Hematopoietic multipotent progenitor cell treated with erythropoietin and hydrocortisone succinate and interleukin-3 and kit ligand, for 15 days (in vitro differentiated cells): Measurements from ENCODE around the gene ARHGEF3.

Source experiments
- DNase-seq: peaks from one replicate; pipeline ENCODE4 v3.0.0-alpha.2; 2015; ENCODE audit warnings: low spot score

ARHGEF3 gene

GRCh38 chr3:56801662-56802377 lies at the start of gene ARHGEF3:
TSS of gene ARHGEF3 (minus strand) at chr3:56801949. CDS start at chr3:56801798, 151 bp downstream.
- peak; percentile 61 for DNase-seq

GRCh38 chr3:56849698-56850097 lies 47.9 kb upstream of the ARHGEF3 start:
- no peak for DNase-seq

GRCh38 chr3:56845505-56845904 lies 43.8 kb upstream of the ARHGEF3 start:
- DNase-seq: no peak

GRCh38 chr3:56844536-56844935 lies 42.8 kb upstream of the ARHGEF3 start:
- no peak for DNase-seq

- no peak for DNase-seq
Measured at GRCh38 chr3:56839784-56840715, 38.3 kb upstream of the ARHGEF3 start.

GRCh38 chr3:56838448-56838847 lies 36.7 kb upstream of the ARHGEF3 start:
- no peak for DNase-seq

- DNase-seq: no peak
Measured at GRCh38 chr3:56837196-56837955, 35.6 kb upstream of the ARHGEF3 start.

- DNase-seq: no peak
Measured at GRCh38 chr3:56836276-56837163, 34.8 kb upstream of the ARHGEF3 start.

- no peak for DNase-seq
Measured at GRCh38 chr3:56835650-56836227, 34.0 kb upstream of the ARHGEF3 start.

- DNase-seq: no peak
Measured at GRCh38 chr3:56833536-56833935, 31.8 kb upstream of the ARHGEF3 start.

GRCh38 chr3:56833022-56833421 lies 31.3 kb upstream of the ARHGEF3 start:
- DNase-seq: no peak

GRCh38 chr3:56831572-56831971 lies 29.8 kb upstream of the ARHGEF3 start:
- no peak for DNase-seq

- DNase-seq: no peak
Measured at GRCh38 chr3:56830884-56831283, 29.1 kb upstream of the ARHGEF3 start.

- no peak for DNase-seq
Measured at GRCh38 chr3:56829533-56829932, 27.8 kb upstream of the ARHGEF3 start.

- no peak for DNase-seq
Measured at GRCh38 chr3:56826831-56827722, 25.3 kb upstream of the ARHGEF3 start.

- no peak for DNase-seq
Measured at GRCh38 chr3:56825567-56826438, 24.1 kb upstream of the ARHGEF3 start.

GRCh38 chr3:56823984-56824703 lies 22.4 kb upstream of the ARHGEF3 start:
- DNase-seq: no peak

GRCh38 chr3:56823421-56823926 lies 21.7 kb upstream of the ARHGEF3 start:
- DNase-seq: no peak
